IPS-18c (cell line): ENCODE measurements around the gene NDOR1.

Source experiments
- H3K4me3 ChIP-seq: 2 replicates; pipeline ENCODE4 v1.7.0; 2013; ENCODE audit warnings: low read depth, mild to moderate bottlenecking, low read length, moderate library complexity; ENCODE audit not compliant: insufficient read depth
- H3K9me3 ChIP-seq: one replicate; pipeline ENCODE4 v1.6.1; 2013; ENCODE audit warnings: mild to moderate bottlenecking, low read length, moderate library complexity; ENCODE audit not compliant: control insufficient read depth, insufficient read depth

NDOR1 gene

DNA sequence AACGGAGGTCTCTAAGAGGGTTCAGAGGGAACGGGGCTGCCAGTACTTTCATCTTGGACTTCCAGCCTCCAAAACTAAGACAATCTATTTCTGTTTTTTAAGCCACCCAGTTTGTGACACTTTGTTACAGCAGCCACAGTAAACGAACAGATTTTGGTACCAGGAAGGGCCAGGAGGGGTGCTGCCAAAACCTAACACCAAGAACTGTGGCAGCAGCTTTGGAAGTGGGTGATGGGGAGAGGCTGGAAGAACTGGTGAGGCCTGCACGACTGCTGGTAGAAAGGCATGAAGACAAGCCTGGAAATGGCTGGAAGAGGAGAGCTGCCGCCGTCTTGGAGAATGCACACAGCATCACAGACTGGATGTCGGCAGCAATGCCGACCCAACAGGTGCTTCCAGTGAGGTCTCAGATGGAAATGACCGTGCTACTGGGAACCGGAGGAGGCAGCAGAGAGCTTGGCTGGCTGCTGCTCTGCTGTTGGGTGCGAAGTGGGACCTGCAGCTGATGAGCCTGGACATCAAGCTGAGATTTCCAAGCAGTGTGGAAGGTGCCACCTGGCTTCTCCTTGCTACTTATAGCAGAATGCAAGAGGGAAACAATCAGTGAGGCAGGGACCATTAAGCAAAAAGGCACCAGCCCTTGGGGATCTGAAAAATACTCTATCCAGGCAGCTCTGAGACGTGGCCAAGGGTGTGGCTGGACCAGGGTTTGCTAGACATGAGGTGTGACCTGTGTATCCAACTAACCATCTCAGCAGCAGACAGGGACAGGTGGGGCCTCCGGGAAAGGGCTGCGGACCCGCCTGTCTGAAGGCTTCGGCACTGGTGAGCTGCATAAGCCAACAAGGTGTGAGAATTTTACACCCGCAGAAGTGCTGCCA is 29.0 kb upstream of the NDOR1 start:
- Histone ChIP-seq H3K9me3 (no peaks in the 10 kb centered on the region), H3K4me3 (no peak overlapping the region)

GRCh38 chr9:137178201-137178938 is 27.1 kb upstream of the NDOR1 start:
- Histone ChIP-seq H3K9me3 (no peaks in the 10 kb centered on the region), H3K4me3 (no peak overlapping the region)

GRCh38 chr9:137178939-137179630 is 26.4 kb upstream of the NDOR1 start:
- H3K9me3 ChIP-seq, result no peaks in the 10 kb centered on the region
- no peak overlapping the region for H3K4me3 ChIP-seq

GRCh38 chr9:137179761-137180160 is 25.7 kb upstream of the NDOR1 start:
- no peak overlapping the region for H3K4me3 ChIP-seq

DNA sequence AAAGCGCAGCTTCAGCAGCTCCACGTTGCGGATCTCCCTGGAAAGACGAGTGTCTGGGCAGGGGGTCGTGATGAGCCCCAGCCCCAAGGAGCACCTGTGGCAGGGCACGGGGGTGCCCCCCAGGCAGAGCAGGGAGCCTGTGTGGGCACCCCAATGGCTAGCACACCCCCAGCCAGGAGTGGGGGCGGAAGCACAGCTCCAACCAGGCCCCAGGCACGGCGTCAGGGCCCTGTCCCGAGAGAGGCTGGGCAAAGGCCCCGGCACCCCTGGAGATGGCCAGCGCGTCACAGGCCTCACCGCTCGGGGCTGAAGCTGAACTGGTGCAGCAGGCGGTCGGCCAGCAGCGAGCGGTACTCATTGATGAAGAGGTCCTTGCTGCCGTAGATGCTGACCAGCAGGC is 25.0 kb upstream of the NDOR1 start:
- no peaks in the 10 kb centered on the region for H3K9me3 ChIP-seq
- no peak overlapping the region for H3K4me3 ChIP-seq

More at GRCh38 chr9:137179761-137180160, 25.7 kb upstream of the NDOR1 start:
- no peaks in the 10 kb centered on the region for H3K9me3 ChIP-seq

GRCh38 chr9:137181680-137182079 is 23.8 kb upstream of the NDOR1 start:
- H3K9me3 ChIP-seq, result no peaks in the 10 kb centered on the region
- no peak overlapping the region for H3K4me3 ChIP-seq

GRCh38 chr9:137182836-137183235 is 22.7 kb upstream of the NDOR1 start:
- Histone ChIP-seq H3K9me3 (no peaks in the 10 kb centered on the region), H3K4me3 (no peak overlapping the region)

GRCh38 chr9:137183980-137184595 is 21.4 kb upstream of the NDOR1 start:
- no peak overlapping the region for H3K4me3 ChIP-seq
- no peaks in the 10 kb centered on the region for H3K9me3 ChIP-seq

DNA sequence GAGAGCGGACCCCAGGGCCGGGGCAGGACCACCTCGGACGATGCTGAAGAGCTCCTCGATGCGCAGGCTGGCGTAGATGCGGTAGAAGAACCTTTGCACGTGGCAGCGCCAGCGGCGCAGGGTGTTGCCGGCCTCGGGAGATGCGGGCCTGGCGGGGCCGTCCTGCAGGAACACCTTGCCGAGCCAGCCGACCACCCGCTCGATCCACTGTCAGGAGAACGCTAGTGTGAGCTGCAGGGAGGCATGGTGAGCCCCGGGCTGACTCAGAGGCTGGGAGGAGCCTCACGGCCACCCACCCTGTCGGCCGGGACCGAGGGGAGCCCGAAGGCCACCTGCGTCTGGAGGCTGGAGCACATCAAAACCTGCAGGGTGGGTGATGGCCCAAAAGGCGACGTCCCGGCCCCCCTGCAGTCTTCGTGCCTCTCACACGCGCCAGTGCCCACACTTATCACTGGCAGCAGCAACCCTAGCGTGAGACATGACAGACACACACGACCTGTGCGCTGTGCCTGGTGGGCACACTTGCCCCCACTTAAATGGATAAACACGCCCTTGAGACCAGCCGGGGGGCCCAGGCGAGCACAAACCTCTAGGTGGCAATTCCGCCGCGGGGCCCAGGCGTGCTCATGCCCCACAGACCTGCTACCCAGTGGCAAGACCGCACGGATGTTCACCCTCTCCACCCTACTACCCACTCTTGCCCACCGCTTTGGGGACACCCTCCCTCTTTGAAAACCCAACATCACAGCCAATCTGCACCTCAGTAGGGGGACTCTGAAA is 20.4 kb upstream of the NDOR1 start:
- Histone ChIP-seq H3K4me3 (no peak overlapping the region), H3K9me3 (peaks cover 2% of the 10 kb centered on the region)

- H3K9me3 ChIP-seq, result peaks cover 2% of the 10 kb centered on the region
- H3K4me3 ChIP-seq, result no peak overlapping the region
These were observed 19.6 kb upstream of the NDOR1 start for GRCh38 chr9:137185921-137186320.

DNA sequence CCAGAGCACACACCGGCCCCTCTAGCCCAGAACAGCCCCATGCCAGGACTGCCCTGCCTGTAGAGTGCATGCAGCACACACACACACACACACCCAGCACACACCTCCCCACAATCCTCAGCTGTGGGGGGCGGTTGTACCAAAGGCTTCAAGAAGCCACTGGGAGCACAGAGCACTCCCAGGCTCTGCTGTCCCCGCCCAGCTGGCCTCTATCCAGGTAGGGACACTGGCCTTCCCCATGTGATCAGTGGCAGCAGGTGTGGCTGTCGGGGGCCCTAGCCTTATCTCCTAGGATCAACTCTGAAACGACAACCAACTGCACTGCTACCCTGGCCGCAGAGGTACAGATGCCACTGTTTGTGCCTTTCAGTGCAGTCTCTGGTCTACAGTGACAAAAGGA is 19.1 kb upstream of the NDOR1 start:
- Histone ChIP-seq H3K9me3 (peaks cover 2% of the 10 kb centered on the region), H3K4me3 (no peak overlapping the region)

DNA sequence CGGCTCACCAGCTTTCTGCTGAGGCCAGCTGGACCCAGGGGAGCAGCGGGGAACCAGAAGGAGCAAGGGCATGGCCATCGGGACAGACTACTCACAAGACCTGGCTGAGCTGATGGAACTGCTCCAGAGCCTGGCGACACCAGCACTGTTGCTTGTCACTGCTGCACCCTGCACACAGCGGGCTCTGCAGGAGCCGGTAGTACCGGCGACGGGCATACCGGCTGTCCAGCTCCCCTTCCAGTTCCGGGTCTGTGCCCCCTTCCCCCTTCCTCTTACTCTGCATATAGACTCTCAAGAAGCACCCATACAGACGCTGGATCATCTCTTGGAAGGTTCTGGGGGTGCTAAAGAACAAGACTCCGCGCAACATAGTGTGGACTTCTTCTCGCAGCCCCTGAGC is 18.1 kb upstream of the NDOR1 start:
- peak overlapping the region; percentile 96 for H3K4me3 ChIP-seq

GRCh38 chr9:137188086-137188489 is 17.4 kb upstream of the NDOR1 start:
- H3K4me3 ChIP-seq, result peak overlapping the region; percentile 96
- peaks cover 2% of the 10 kb centered on the region for H3K9me3 ChIP-seq

More for the DNA sequence above, 18.1 kb upstream of the NDOR1 start:
- H3K9me3 ChIP-seq, result peaks cover 2% of the 10 kb centered on the region

GRCh38 chr9:137188490-137189296 is 16.8 kb upstream of the NDOR1 start, which contains the start of the genes ANAPC2 and SSNA1:
Gene ANAPC2 (minus strand): TSS chr9:137188560. CDS start chr9:137188532, 28 bp downstream.
Gene SSNA1 (plus strand): TSS chr9:137188676. CDS start chr9:137188727, 51 bp downstream.
- Histone ChIP-seq H3K4me3 (peak within 1 kb of the TSS; percentile 96), H3K9me3 (peaks cover 2% of the 10 kb centered on the region)

DNA sequence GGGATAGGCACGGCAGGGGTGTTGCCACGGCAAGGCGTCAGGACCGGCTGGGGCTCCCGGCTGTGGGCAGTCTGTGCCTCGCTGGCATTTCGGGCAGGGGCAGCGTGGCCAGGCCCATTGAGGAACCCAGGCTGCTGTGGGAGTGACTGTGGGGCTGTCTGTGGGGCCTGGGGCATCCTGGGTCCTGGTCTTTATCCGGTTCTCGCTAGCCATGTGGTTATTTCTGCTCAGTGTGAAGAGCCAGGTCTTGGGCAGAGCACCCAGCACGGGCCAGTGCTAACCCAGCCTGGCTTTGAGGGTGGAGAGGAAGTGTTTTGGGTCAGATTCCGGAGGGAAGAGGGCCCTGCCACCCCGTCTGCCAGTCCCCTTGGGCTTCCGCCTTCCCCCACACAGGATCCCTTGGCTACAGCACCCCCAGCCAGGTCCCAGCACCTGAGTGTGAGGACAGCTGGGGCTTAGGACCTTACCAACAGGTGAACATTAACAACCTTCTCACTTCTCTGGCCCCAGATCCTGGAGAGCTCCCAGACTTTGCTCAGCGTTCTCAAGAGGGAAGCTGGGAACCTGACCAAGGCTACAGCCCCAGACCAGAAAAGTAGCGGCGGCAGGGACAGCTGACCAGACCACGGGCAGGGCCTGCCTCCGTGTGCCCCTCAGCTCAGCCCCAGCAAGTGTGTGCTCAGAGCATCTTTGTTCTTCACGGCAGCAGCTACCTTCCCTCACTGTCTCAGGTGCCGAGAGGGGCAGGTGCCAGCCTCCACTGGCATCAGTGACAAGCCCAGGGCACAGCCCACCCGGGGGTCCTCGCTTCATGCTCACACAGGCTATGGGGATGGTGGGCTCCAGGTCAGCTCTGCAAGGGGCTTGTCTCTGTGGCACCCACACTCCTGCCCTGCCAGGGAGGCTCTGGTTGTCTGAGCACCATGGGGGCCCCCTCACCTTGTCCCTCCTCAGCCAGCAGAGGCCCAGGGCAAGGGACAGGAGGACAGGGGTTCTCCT is 15.9 kb upstream of the NDOR1 start:
- Histone ChIP-seq H3K4me3 (peak overlapping the region; percentile 96), H3K9me3 (peaks cover 2% of the 10 kb centered on the region)
